HG03280 (cell line): ENCODE results near the gene ERMAP.

Experiments used
- ATAC-seq: cut with Tn5 transposase; IDR thresholded peaks from one replicate; pipeline ENCODE4 v1.9.1; 2021; ENCODE audit warnings: mild to moderate bottlenecking, moderate library complexity; ENCODE audit not compliant: unreplicated experiment

The ERMAP gene, protein sequence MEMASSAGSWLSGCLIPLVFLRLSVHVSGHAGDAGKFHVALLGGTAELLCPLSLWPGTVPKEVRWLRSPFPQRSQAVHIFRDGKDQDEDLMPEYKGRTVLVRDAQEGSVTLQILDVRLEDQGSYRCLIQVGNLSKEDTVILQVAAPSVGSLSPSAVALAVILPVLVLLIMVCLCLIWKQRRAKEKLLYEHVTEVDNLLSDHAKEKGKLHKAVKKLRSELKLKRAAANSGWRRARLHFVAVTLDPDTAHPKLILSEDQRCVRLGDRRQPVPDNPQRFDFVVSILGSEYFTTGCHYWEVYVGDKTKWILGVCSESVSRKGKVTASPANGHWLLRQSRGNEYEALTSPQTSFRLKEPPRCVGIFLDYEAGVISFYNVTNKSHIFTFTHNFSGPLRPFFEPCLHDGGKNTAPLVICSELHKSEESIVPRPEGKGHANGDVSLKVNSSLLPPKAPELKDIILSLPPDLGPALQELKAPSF

GRCh38 chr1:42816585-42817439 lies at the start of gene ERMAP, which contains the start of gene SVBP:
TSS of gene ERMAP (plus strand) at chr1:42817122. CDS start at chr1:42830449, 13,327 bp downstream.
TSS of gene SVBP (minus strand) at chr1:42817397. CDS start at chr1:42816544, 853 bp downstream.
- ATAC-seq, result peak; percentile 87

- peak; percentile 5 for ATAC-seq
Measured at GRCh38 chr1:42767510-42768000, 49.4 kb upstream of the ERMAP start.

GRCh38 chr1:42768172-42768571 lies 48.8 kb upstream of the ERMAP start:
- ATAC-seq, result no peak

GRCh38 chr1:42769811-42770210 lies 47.1 kb upstream of the ERMAP start:
- no peak for ATAC-seq

- ATAC-seq, result no peak
Measured at GRCh38 chr1:42773420-42773819, 43.5 kb upstream of the ERMAP start.

DNA sequence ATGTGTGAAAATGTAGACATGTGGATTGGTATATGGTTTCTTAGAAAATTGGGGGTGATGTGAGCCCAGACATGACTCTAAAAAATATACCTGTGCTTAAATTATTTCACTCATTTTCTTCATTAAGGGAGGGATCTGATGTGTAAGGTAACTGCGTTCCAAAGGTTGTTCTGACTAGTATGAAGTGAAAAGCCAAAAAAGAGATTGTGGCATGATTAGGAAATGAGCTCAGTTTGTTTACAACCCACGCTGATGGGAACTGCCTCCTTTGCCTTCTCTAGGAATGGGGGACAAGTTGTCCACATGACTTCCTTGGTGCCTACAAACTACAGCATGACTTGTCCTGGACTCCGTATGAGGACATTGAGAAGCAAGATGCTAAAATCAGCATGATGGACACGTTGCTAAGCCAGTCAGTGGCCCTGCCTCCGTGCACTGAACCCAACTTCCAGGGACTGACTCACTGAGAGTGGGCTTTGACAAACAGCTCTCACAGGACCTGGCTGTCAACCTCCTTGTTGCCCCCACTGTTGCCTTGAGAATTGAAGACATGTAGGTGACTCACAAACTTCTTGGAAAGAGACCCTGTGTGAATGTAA lies 41.9 kb upstream of the ERMAP start:
- no peak for ATAC-seq

GRCh38 chr1:42776502-42776901 lies 40.4 kb upstream of the ERMAP start:
- no peak for ATAC-seq

- ATAC-seq, result no peak
Measured at GRCh38 chr1:42777852-42778251, 39.1 kb upstream of the ERMAP start.

GRCh38 chr1:42779725-42780124 lies 37.2 kb upstream of the ERMAP start:
- ATAC-seq, result no peak

- ATAC-seq, result no peak
Measured at GRCh38 chr1:42780176-42780575, 36.7 kb upstream of the ERMAP start.

DNA sequence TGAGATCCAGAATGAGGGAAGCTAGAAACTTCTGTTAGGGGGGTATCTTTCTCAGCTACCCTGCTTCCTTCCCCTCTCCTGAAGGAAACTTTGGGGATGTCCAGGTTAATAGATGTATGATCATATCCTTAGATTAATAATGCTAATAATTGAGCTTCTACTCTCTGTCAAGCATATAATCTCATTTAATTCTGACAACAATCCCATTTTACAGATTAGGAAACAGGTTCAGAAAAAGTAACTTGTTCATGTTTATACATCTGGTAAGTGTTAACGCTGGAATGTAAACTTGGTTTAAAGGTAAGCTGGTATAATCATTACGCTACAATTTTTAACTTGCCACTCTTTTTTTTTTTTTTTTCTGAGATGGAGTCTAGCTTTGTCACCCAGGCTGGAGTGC lies 33.8 kb upstream of the ERMAP start:
- ATAC-seq, result no peak

DNA sequence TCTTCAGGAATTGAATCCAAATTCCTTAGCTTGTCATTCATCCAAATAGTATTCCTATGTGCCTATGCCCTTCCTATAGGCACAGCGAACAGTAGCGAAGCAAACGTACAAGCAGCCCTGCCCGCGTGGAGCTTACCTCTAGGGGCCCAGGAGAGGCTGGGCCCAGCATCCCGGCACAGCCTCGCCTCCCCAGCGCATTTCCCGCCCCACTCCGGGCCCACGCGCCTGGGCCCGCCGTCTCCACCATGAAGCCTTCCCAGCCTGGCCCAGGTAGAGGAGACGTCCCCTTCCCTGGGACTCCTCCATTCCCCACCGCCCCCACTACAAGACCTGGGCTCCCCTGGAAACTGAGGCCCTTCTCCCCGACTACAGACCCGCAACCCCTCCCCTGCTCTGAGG lies 32.4 kb upstream of the ERMAP start:
- no peak for ATAC-seq

DNA sequence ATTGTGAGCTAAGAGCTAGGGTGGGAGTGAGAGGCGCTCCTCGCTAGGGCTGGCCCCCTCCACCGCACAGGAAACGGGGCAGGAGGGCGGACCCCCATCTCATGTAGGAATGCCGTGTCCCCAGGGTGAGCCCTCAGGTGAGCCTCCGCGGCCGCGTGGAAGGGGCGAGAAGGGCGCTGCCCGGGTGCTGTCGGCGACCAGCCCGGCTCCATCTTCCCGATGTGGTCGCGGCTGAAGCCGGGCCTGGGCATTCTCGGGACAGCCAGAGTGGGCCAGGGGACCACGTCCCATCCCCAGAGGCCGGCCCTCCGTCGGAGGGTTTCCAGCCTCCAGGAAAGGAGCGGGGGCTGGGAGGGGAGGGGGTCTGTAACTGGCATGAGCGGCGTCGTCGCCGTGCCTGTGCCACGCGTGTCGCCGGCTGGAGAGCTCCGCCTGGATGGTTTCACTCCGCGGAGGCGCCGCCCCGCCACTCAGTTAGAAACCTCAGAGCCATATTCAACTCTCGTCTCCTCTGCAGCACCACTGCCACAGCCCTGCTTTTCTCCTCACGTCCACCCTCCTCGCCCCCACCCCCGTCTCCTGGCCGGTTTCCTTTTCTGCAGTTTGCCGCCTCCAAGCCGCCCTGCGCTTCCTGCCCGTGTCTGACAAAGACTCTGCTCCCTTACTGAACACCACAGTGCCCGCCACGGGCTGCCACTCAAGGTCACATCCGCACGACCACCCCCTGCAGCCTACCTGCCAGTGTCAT lies 31.8 kb upstream of the ERMAP start, which contains the start of gene TMEM269:
Gene TMEM269, plus strand, starts transcription at position 46 of the 748 bp plus-strand sequence. CDS start 4,903 bp downstream, outside the sequence.
- no peak for ATAC-seq

DNA sequence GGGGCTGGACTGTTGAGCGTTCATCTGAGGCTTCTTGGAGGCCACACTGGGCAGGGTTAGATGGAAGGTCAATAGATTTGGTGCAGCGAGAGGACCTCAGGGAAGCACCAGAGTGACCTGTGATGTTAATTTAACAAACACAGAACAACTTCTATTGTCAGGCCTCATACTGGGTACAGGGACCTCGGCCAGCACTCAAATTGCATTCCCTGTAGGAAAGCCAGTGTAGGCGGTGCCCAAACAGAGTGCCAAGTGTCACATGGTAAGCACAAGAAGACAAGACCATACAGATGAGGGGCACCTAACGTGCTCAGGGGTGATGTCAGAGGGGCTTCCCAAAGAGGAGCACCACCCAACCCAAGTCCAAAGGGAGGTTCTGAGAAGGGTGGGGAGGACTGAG lies 30.8 kb upstream of the ERMAP start:
- ATAC-seq, result no peak

DNA sequence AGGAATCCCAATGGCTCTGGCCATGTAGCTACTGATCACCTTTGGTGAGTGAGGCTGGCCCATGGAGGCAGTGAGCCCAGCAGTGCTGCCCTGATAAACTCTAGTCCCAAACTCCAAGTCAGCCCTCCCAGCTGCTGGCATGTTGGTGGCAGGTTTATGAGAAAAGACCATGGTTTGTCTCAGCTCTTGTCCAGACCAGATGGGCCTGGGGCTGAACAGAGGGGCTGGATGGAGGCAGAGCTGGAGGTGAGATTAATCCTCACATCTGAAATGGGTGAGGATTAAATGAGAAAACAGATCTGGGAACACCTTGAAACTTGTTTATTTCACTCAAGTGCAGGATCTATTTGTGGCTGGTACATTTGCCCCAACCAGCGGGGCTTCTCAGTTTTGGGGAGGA lies 28.9 kb upstream of the ERMAP start:
- no peak for ATAC-seq

DNA sequence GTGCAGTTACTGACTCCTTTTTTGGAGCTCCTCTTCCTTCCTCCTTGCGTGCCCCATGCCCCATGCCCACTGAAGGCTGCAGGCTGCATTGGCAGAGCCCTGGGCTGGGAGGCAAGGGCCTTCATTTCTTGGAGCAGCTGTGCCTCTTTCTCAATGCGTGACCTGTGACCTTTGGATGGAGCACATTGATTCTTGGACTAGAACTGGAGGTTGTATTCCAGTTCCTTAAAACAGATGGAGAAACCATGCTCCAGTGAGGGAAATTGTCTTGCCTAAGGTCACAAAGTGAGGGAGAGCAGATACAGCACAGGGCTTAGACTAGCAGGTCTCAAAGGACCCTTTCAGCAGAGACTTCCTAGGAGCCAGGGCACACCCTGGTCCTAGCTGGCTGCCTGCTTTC lies 23.1 kb upstream of the ERMAP start:
- ATAC-seq, result no peak

DNA sequence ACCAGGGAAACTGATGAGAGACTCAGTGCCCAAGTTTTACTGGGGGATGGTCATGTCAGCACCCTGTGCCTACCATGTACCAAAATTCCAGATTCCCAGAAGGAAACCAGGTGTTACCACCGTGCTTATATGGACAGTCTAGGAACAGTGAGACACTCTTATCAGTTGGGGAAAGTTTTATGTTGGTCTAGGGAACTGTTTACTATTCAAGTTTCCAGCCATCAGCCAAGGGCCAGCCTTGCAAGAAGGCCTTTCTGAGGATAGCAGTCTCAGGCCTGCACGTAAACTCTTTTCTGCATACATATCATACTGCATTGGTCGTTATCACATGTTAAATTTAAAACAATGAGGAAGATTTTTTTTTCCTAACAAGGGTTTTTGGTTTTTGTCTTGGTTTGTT lies 19.5 kb upstream of the ERMAP start:
- ATAC-seq, result no peak

- no peak for ATAC-seq
Measured at GRCh38 chr1:42797979-42798378, 18.9 kb upstream of the ERMAP start.

DNA sequence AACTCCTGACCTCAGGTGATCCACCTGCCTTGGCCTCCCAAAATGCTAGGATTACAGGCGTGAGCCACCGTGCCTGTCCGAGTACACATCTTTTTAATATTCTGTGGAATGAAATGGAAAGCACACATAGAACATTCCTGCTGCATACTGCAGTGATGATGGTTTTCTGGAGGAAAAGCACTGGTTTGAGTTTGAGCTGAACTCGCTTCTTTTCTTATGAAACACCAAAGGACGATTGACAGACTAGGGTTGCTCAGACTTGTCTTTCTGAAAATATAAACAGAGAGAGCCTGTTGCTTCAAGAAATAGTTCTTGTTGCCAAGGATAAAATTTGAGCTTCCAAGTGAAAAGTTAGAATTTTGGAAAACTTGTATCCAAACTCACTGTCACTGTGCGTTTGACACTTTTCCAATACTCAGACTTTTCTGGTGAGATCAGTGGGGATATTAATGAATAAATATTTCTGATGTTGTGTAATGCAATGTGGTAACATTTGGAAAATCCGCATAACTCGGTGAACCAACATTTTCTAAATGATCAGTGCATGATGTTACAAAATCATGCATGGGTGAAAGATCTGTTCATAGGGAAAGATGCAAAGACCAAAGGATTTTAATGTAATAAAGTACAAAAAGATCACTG lies 15.0 kb upstream of the ERMAP start:
- ATAC-seq, result no peak

DNA sequence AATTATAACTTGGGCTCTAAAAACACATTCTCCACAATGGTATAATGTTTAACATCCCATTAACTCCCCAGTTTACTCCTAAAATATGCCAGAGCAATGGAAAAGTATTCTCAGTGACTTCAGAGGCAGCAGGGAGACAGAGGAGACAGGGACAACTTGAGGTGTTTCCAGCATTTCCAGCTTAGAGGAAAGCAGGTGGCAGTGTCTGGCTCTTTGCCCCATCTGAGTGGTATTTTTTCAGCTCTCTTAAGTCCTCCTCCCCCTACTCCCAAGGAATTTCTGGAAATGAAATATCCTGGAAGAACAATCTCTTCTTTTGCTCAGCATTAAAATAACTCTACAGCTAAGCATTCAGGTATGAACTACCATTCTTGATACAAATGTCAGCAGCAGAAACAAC lies 10.8 kb upstream of the ERMAP start:
- ATAC-seq, result no peak
